ENCODE measurements around the gene CEACAM16.

CEACAM16 gene

DNA sequence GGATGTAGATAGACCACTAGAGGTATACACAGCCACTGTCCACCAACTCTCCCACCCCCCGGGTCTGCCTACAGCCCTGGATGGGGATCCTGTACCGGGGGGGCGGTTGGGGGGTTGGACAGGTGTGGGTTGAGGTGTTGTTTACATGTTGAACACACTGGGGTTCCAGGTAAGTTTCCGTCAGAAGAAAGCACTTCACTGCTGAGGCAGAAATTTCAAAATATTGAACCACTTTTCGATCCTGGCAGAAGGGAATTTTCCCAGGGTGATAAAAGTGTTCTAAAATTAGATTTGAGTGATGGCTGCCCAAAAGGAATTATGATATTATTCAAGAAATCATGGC, 6.6 kb upstream of the CEACAM16 start:
- Histone ChIP-seq H3K9me3 (ENCODE audit: low read depth, low read length) (no peaks in the 10 kb centered on the region), H3K27ac (no peak overlapping the region), H3K9ac (ENCODE audit: insufficient read length) (no peak overlapping the region), H3K36me3 (ENCODE audit: insufficient read depth, low read length) (no peaks in the 10 kb centered on the region), H3K4me3 (no peak overlapping the region)
- no peak for TF ChIP-seq FOXP2 (optimal IDR thresholded peaks at IDR 0.05; ENCODE audit: control extremely low read depth, extremely low read length, insufficient read depth)
- no peak for TF ChIP-seq EZH2 (IDR thresholded peaks at IDR 0.05)
- no peak for TF ChIP-seq POLR2AphosphoS5 (IDR thresholded peaks at IDR 0.05; ENCODE audit: borderline replicate concordance, low read depth, low read length)
- no peak for DNase-seq (ENCODE audit: low read depth, low spot score)

DNA sequence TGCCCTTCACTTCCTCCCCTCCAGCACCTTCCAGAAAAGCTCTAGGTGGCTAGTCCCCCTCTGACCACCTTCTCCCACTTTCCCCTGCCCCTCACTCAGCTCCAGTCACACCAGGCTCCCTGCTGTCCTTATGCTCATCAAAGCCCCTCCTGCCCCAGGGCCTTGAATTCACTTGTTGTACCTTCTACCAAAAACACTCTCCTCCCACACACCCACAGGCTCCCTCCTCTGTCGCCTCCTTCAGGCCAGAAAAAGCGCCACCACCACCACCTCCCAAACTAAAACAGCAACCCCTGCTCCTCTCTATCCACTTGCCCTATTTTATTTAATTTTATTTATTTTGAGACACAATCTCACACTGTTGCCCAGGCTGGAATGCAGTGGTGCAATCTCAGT, 4.8 kb upstream of the CEACAM16 start:
- Histone ChIP-seq H3K9ac (ENCODE audit: insufficient read length) (no peak overlapping the region), H3K27ac (no peak overlapping the region)
- TF ChIP-seq POLR2AphosphoS5 (IDR thresholded peaks at IDR 0.05; ENCODE audit: borderline replicate concordance, low read depth, low read length): no peak
- no peak for TF ChIP-seq EZH2 (IDR thresholded peaks at IDR 0.05)
- no peak for TF ChIP-seq FOXP2 (optimal IDR thresholded peaks at IDR 0.05; ENCODE audit: control extremely low read depth, extremely low read length, insufficient read depth)

DNA sequence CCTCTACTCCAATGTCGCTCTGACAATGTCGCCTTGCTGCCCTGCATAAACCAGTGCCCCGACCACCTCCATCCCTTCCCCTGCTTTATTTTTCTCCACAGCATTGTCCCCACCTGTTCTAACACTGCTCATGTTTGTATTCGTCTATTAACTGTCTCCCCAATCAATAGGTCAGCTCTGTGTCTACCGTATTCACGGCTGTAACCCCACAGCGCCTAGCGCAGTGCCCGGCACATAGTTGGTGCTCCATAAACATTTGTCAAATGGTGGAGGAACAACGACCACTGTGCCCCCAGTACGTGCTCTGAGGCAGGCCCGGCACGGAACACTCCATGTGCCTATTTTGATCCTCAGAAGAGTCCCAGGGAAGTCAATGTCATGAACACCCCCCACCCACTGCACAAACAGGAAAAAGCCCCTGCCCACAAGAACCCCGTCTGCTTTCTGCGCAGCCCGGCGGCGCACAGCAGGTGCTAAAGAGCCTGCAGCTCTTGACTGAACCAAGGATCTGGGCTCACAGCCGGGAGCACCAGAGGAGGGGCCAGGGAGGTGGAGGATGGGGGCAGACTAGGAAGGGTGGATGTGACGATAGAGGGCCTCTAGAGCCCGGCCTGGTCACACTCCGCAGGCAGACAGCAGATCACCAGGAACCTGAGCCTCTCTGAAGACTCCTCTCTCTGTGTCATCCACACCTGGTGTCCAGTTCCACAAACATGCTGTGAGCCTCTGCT, 1.8 kb upstream of the CEACAM16 start:
- peak overlapping the region; percentile 1 for H3K9ac ChIP-seq (ENCODE audit: insufficient read length)

More for the DNA sequence above, 4.8 kb upstream of the CEACAM16 start:
- Histone ChIP-seq H3K9me3 (ENCODE audit: low read depth, low read length) (no peaks in the 10 kb centered on the region), H3K36me3 (ENCODE audit: insufficient read depth, low read length) (no peaks in the 10 kb centered on the region), H3K4me3 (no peak overlapping the region)
- DNase-seq (ENCODE audit: low read depth, low spot score): no peak

DNA sequence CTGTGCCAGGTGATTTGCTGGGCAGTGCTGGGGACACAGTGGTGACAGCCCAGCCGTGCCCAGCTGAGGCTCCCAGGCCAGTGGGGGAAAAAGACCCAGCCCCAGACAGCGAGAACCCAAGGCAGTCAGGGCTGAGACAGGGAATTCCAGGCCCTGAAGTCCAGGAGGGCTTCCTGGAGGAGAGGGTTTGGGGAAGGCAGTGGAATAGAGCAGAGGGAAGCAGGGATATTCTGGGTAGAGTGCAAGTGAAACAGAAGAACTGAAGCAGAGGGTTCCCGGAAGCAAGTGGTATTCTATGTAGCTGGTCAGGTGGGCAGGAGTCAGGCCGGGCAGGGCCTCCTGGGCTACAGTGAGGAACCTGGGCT, 1.3 kb upstream of the CEACAM16 start:
- no peaks in the 10 kb centered on the region for H3K36me3 ChIP-seq (ENCODE audit: insufficient read depth, low read length)
- DNase-seq (ENCODE audit: low read depth, low spot score): no peak
- H3K9me3 ChIP-seq (ENCODE audit: low read depth, low read length): no peaks in the 10 kb centered on the region
- no peak overlapping the region for H3K9ac ChIP-seq (ENCODE audit: insufficient read length)
- H3K4me3 ChIP-seq: no peak overlapping the region
- no peak overlapping the region for H3K27ac ChIP-seq
- TF ChIP-seq POLR2AphosphoS5 (IDR thresholded peaks at IDR 0.05; ENCODE audit: borderline replicate concordance, low read depth, low read length) (no peak), EZH2 (IDR thresholded peaks at IDR 0.05) (no peak), FOXP2 (optimal IDR thresholded peaks at IDR 0.05; ENCODE audit: control extremely low read depth, extremely low read length, insufficient read depth) (no peak)

More for the DNA sequence above, 1.8 kb upstream of the CEACAM16 start:
- Histone ChIP-seq H3K9me3 (ENCODE audit: low read depth, low read length) (no peaks in the 10 kb centered on the region), H3K36me3 (ENCODE audit: insufficient read depth, low read length) (no peaks in the 10 kb centered on the region), H3K4me3 (0 out of 2 replicates have a peak overlapping the region, but pooled peaks have one; percentile 15), H3K27ac (no peak overlapping the region)
- TF ChIP-seq EZH2 (IDR thresholded peaks at IDR 0.05) (no peak), FOXP2 (optimal IDR thresholded peaks at IDR 0.05; ENCODE audit: control extremely low read depth, extremely low read length, insufficient read depth) (no peak), POLR2AphosphoS5 (IDR thresholded peaks at IDR 0.05; ENCODE audit: borderline replicate concordance, low read depth, low read length) (no peak)
- DNase-seq (ENCODE audit: low read depth, low spot score): no peak

DNA sequence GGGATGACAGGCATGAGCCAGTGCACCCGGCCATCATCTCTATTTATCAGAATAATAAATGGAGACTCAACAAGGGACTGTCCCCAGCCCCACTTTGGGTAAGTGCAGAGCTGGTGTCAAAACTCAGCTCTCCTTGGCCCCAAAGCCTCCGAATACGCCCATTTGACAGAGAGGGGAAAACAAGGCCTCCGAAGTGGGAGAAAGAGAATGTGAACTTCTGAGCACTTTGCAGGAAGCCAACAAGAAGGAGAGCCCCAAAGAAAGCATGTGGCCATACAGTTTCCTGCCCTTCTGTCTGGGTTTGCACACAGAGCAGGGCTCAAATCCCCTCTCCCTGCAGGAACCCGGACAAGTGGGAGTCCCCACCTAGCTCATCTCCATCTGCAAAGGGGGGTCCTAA, 1.6 kb downstream of the CEACAM16 start:
- no peak overlapping the region for H3K27ac ChIP-seq
- no peak overlapping the region for H3K9ac ChIP-seq (ENCODE audit: insufficient read length)
- H3K4me3 ChIP-seq: no peak overlapping the region
- DNase-seq (ENCODE audit: low read depth, low spot score): no peak
- H3K36me3 ChIP-seq (ENCODE audit: insufficient read depth, low read length): no peaks in the 10 kb centered on the region
- no peak for TF ChIP-seq FOXP2 (optimal IDR thresholded peaks at IDR 0.05; ENCODE audit: control extremely low read depth, extremely low read length, insufficient read depth)
- TF ChIP-seq EZH2 (IDR thresholded peaks at IDR 0.05): no peak
- TF ChIP-seq POLR2AphosphoS5 (IDR thresholded peaks at IDR 0.05; ENCODE audit: borderline replicate concordance, low read depth, low read length): no peak
- no peaks in the 10 kb centered on the region for H3K9me3 ChIP-seq (ENCODE audit: low read depth, low read length)

DNA sequence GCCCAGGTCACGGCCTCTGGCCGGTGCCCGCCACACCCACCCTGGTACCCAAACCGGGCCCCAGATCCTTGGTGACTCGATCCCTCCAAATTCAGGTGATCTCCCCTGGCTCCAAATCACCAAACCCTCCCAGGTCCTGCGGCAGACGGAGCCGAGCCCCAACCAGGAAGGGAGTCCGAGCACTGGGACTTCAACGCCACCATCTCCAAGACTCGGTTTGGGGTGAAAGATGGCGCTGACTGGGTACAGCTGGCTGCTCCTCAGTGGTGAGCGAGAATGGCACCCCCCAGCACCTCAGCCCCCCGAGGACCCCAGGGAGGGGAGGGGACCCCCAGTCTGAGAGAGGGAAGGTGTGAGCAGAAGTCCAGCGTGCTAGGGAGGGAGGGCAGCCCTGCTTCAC, 2.3 kb downstream of the CEACAM16 start:
- DNase-seq (ENCODE audit: low read depth, low spot score): no peak
- H3K27ac ChIP-seq: no peak overlapping the region
- no peak overlapping the region for H3K9ac ChIP-seq (ENCODE audit: insufficient read length)
- H3K9me3 ChIP-seq (ENCODE audit: low read depth, low read length): no peaks in the 10 kb centered on the region
- TF ChIP-seq FOXP2 (optimal IDR thresholded peaks at IDR 0.05; ENCODE audit: control extremely low read depth, extremely low read length, insufficient read depth): no peak
- no peak for TF ChIP-seq EZH2 (IDR thresholded peaks at IDR 0.05)
- TF ChIP-seq POLR2AphosphoS5 (IDR thresholded peaks at IDR 0.05; ENCODE audit: borderline replicate concordance, low read depth, low read length): no peak
- no peaks in the 10 kb centered on the region for H3K36me3 ChIP-seq (ENCODE audit: insufficient read depth, low read length)
- no peak overlapping the region for H3K4me3 ChIP-seq

DNA sequence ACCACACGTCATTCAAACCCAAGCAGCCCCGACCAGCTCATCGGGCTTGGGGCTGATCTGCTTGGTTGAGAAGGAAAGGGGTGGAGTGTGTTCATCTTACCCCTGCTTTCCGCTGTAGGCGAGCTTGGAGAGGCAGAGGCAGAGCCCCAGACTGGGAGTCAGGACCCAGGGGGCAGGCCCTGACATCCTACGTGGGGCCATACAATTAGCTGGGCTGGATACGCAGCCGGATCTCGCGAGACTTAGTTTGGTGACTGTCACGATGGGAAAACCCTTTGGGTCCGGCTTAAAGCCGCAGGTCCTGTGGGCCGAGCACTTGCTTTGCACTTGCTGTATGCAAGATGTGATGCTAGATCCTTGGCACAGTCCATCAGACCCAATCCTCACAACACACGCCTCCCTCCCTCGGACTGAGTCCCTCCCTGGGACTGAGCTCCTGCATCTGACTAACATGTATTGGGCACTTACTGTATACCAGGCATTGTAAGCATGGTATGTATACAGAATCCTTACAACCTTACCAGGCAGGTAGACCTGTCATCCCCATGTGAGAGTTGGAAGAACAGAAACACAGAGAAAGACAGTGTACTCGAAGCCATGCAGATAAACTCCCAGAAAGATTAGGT, 3.7 kb downstream of the CEACAM16 start:
- no peak overlapping the region for H3K4me3 ChIP-seq
- H3K27ac ChIP-seq: no peak overlapping the region
- H3K36me3 ChIP-seq (ENCODE audit: insufficient read depth, low read length): no peaks in the 10 kb centered on the region
- no peak for DNase-seq (ENCODE audit: low read depth, low spot score)
- H3K9ac ChIP-seq (ENCODE audit: insufficient read length): no peak overlapping the region
- TF ChIP-seq POLR2AphosphoS5 (IDR thresholded peaks at IDR 0.05; ENCODE audit: borderline replicate concordance, low read depth, low read length) (no peak), EZH2 (IDR thresholded peaks at IDR 0.05) (no peak), FOXP2 (optimal IDR thresholded peaks at IDR 0.05; ENCODE audit: control extremely low read depth, extremely low read length, insufficient read depth) (no peak)
- H3K9me3 ChIP-seq (ENCODE audit: low read depth, low read length): no peaks in the 10 kb centered on the region

DNA sequence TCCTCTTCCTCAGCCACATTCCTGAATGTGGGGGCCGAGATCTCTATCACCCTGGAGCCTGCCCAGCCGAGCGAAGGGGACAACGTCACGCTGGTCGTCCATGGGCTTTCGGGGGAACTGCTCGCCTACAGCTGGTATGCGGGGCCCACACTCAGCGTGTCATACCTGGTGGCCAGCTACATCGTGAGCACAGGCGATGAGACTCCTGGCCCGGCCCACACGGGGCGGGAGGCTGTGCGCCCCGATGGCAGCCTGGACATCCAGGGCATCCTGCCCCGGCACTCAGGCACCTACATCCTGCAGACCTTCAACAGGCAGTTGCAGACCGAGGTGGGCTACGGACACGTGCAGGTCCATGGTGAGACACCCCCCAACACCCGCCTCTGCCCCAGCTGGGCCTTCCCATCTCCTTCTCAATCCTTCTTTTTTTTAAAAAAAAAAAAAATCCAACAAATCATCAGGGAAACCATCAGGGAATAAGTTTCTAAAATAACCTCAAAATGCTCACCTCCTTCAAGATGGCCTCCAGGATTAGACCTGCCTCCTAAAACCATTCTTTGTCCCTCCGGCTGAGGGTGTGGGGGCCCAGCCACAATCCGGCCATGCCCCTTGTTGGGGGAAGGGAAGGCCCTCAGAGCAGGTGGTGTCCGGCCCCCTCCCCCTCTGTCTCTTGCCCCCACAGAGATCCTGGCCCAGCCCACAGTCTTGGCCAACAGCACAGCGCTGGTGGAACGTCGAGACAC, 4.6 kb downstream of the CEACAM16 start:
- H3K9me3 ChIP-seq (ENCODE audit: low read depth, low read length): no peaks in the 10 kb centered on the region
- DNase-seq (ENCODE audit: low read depth, low spot score): no peak
- H3K27ac ChIP-seq: no peak overlapping the region
- H3K9ac ChIP-seq (ENCODE audit: insufficient read length): no peak overlapping the region
- no peaks in the 10 kb centered on the region for H3K36me3 ChIP-seq (ENCODE audit: insufficient read depth, low read length)
- no peak overlapping the region for H3K4me3 ChIP-seq
- no peak for TF ChIP-seq FOXP2 (optimal IDR thresholded peaks at IDR 0.05; ENCODE audit: control extremely low read depth, extremely low read length, insufficient read depth)
- no peak for TF ChIP-seq EZH2 (IDR thresholded peaks at IDR 0.05)
- no peak for TF ChIP-seq POLR2AphosphoS5 (IDR thresholded peaks at IDR 0.05; ENCODE audit: borderline replicate concordance, low read depth, low read length)

All from SK-N-MC (cell line).